Measurements from ENCODE around the gene ATP1A1.

The ATP1A1 gene

GRCh38 chr1:116362050-116362449 is 11.0 kb upstream of the ATP1A1 start:
- TF ChIP-seq CTCF (IDR thresholded peaks at IDR 0.05) = no peak

GRCh38 chr1:116365353-116365780 is 7.7 kb upstream of the ATP1A1 start:
- no peak for TF ChIP-seq CTCF (IDR thresholded peaks at IDR 0.05)

- TF ChIP-seq CTCF (IDR thresholded peaks at IDR 0.05) = no peak
Observed at GRCh38 chr1:116365857-116366256, 7.2 kb upstream of the ATP1A1 start.

- TF ChIP-seq CTCF (IDR thresholded peaks at IDR 0.05) = no peak
Observed at GRCh38 chr1:116367256-116367945, 5.6 kb upstream of the ATP1A1 start.

GRCh38 chr1:116368241-116368640 is 4.8 kb upstream of the ATP1A1 start:
- TF ChIP-seq CTCF (IDR thresholded peaks at IDR 0.05) = no peak

GRCh38 chr1:116370181-116370580 is 2.9 kb upstream of the ATP1A1 start:
- no peak for TF ChIP-seq CTCF (IDR thresholded peaks at IDR 0.05)

- TF ChIP-seq CTCF (IDR thresholded peaks at IDR 0.05) = no peak
Observed at GRCh38 chr1:116371752-116372151, 1.3 kb upstream of the ATP1A1 start.

GRCh38 chr1:116372191-116372590 is 853 bp upstream of the ATP1A1 start:
- TF ChIP-seq CTCF (IDR thresholded peaks at IDR 0.05) = no peak

Measured in LNCAP (cell line).